Upper lobe of right lung (tissue), 1 donor: ENCODE measurements around the gene GNRHR. TPM values are rescaled to one million over a fixed set of nuclear protein-coding genes. Genes with fewer than 3 reads are reported as not detected.
"Not testable (repeated sequence)": the region's sequence is repeated elsewhere in the genome, so short reads cannot be mapped to it uniquely, and the experiment has no call there.

Source experiments
- ATAC-seq: fragments of 200-7000 bp; cut with Tn5 transposase; one replicate; pipeline ENCODE4 v1.9.1; 2020; ENCODE audit warnings: mild to moderate bottlenecking, moderate library complexity
- DNase-seq: peaks from one replicate; pipeline ENCODE4 v3.0.0-alpha.2; 2020
- H3K27ac ChIP-seq: fragments of 200-600 bp; one replicate; pipeline ENCODE4 v1.8.0; 2022
- H3K27me3 ChIP-seq: fragments of 200-600 bp; one replicate; pipeline ENCODE4 v1.8.0; 2022; ENCODE audit warnings: mild to moderate bottlenecking
- H3K36me3 ChIP-seq: fragments of 200-600 bp; one replicate; pipeline ENCODE4 v1.8.0; 2022
- H3K4me1 ChIP-seq: fragments of 200-600 bp; one replicate; pipeline ENCODE4 v1.8.0; 2022
- H3K4me3 ChIP-seq: fragments of 200-600 bp; one replicate; pipeline ENCODE4 v1.8.0; 2022; ENCODE audit warnings: mild to moderate bottlenecking
- H3K9me3 ChIP-seq: fragments of 200-600 bp; one replicate; pipeline ENCODE4 v1.8.0; 2022
- CTCF ChIP-seq: fragments of 200-600 bp; IDR thresholded peaks from one replicate; pipeline ENCODE4 v1.8.0; 2022; ENCODE audit warnings: antibody characterized with exemption
- intact Hi-C: fragments of 100-400 bp; cut with DNase I; formaldehyde crosslinking; loops from one replicate; pipeline ENCODE4 v1.11.0; 2022
- total RNA-seq: library from RNA; stranded (reverse); fragmentation: NEBNext Ultra II Directional; extraction: Animal tissue kit (Norgen Biotek cat#: 25700); gene quantifications from one replicate; pipeline ENCODE4 v1.2.1, GENCODE V29; 2021
- donor health status: DM: no; HTN: yes; CAD: no; lungs with severe emphysema.

GNRHR gene
- total RNA-seq, 1 donor from 2014 or later = not detected

- H3K36me3 ChIP-seq = no peaks in the 10 kb centered on the region
- no peak overlapping the region for H3K27ac ChIP-seq
- no peaks in the 10 kb centered on the region for H3K4me1 ChIP-seq
- H3K4me3 ChIP-seq = no peak overlapping the region
- no peak for TF ChIP-seq CTCF
- intact Hi-C loops = no loop called here
- no peaks in the 10 kb centered on the region for H3K9me3 ChIP-seq
- H3K27me3 ChIP-seq = no peaks in the 10 kb centered on the region
- DNase-seq (no peak), ATAC-seq (no peak)
Observed at GRCh38 chr4:67762086-67762485, 7.9 kb upstream of the GNRHR start.

- H3K4me1 ChIP-seq, H3K4me3 ChIP-seq, H3K27ac ChIP-seq, H3K36me3 ChIP-seq, ATAC-seq, DNase-seq, intact Hi-C loops, H3K9me3 ChIP-seq, H3K27me3 ChIP-seq: not testable (repeated sequence)
Observed at GRCh38 chr4:67756991-67757390, 2.8 kb upstream of the GNRHR start.

- H3K27ac ChIP-seq = no peak overlapping the region
- no peak overlapping the region for H3K4me3 ChIP-seq
- no peak for TF ChIP-seq CTCF
- ATAC-seq = no peak
- H3K27me3 ChIP-seq = no peaks in the 10 kb centered on the region
- intact Hi-C loops = no loop called here
- H3K4me1 ChIP-seq = no peaks in the 10 kb centered on the region
- H3K9me3 ChIP-seq = no peaks in the 10 kb centered on the region
- H3K36me3 ChIP-seq = no peaks in the 10 kb centered on the region
- no peak for DNase-seq
Observed at GRCh38 chr4:67755974-67756373, 1.8 kb upstream of the GNRHR start.

- no peak overlapping the region for H3K27ac ChIP-seq
- TF ChIP-seq CTCF = no peak
- H3K4me1 ChIP-seq = no peaks in the 10 kb centered on the region
- no peaks in the 10 kb centered on the region for H3K36me3 ChIP-seq
- ATAC-seq (no peak), DNase-seq (no peak)
- H3K27me3 ChIP-seq = no peaks in the 10 kb centered on the region
- intact Hi-C loops = no loop called here
- no peaks in the 10 kb centered on the region for H3K9me3 ChIP-seq
- no peak overlapping the region for H3K4me3 ChIP-seq
Observed at GRCh38 chr4:67751260-67751659, 2.9 kb downstream of the GNRHR start.

GRCh38 chr4:67750691-67751090 is 3.5 kb downstream of the GNRHR start:
- intact Hi-C loops = no loop called here

GRCh38 chr4:67749286-67749685 is 4.9 kb downstream of the GNRHR start:
- Histone ChIP-seq H3K27me3 (no peaks in the 10 kb centered on the region), H3K9me3 (no peaks in the 10 kb centered on the region), H3K4me1 (no peaks in the 10 kb centered on the region), H3K36me3 (no peaks in the 10 kb centered on the region), H3K4me3 (no peak overlapping the region), H3K27ac (no peak overlapping the region)
- TF ChIP-seq CTCF = no peak
- intact Hi-C loops = no loop called here
- DNase-seq = no peak
- no peak for ATAC-seq

More at GRCh38 chr4:67750691-67751090, 3.5 kb downstream of the GNRHR start:
- Histone ChIP-seq H3K4me1 (no peaks in the 10 kb centered on the region), H3K27ac (no peak overlapping the region), H3K27me3 (no peaks in the 10 kb centered on the region), H3K4me3 (no peak overlapping the region), H3K36me3 (no peaks in the 10 kb centered on the region), H3K9me3 (no peaks in the 10 kb centered on the region)
- DNase-seq (no peak), ATAC-seq (no peak)
- no peak for TF ChIP-seq CTCF
